HG02798 (cell line): ENCODE data around the gene BCL11A.

Experiments
- ATAC-seq: cut with Tn5 transposase; IDR thresholded peaks from one replicate; pipeline ENCODE4 v1.9.1; 2021; ENCODE audit warnings: mild to moderate bottlenecking; ENCODE audit not compliant: unreplicated experiment, poor library complexity

The BCL11A gene

DNA sequence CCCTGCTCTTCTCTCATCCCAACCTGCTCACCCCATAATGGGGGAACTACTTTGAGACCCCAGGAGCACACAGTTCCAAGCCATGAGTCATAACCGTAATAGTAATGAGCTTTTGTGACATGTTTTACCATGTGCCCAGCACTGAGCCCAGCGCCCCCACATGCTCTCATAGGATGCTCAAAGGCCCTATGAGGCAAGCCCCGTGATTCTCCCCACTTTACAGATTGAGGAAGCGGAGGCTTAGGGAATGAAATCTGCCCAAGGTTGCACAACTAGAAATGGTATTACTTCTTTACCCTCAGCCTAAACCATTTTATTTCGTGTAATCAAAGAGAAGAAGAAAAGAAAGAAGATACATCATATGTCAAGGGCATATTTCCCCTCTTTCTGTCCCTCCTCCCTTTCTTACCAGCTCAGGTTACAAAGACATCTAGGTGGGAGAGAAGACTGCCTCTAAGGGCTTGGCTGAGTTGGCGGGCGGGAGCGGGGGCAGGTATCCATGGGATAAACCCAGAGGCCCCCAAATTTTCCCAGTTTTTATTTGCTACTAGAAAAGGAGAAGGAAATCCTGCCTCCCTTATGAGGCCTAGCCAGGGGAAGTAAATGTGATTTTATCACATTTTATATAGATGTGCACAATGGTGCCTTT is 24.2 kb downstream of the BCL11A start:
- no peak for ATAC-seq

DNA sequence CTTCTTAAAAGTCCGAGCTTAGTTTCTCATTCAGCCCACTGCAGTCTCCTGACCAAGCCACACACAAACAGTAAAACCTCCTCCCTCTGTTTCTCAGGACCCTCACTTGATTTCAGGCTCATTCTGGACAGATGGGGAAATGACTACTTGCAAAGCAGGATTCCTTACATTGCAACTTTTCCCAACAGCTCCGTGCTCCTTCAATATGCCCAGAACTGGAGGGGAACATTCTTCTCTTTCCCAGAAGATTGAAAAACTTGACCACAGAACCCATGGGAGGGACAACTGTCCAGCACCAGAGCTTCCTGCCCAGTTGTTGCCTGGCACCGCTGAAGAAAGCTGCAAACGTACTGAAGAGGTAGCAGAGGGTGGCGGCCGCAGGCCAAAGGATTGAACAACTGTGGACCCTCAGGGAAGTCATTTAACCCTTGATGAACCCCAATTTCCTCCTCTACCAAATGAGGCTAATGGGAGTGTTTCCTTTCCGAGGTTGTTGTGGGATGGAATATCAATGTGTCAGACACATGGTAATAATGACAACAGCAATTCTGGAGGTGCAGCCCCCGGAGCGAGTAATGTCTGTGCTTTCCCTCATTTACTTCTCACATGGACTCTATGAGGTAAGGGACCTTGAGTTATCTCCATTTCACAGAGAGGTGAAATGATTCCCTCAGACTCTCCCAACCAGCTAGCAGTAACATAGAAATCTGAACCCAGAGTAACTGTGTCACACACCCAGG is 25.0 kb downstream of the BCL11A start:
- no peak for ATAC-seq

DNA sequence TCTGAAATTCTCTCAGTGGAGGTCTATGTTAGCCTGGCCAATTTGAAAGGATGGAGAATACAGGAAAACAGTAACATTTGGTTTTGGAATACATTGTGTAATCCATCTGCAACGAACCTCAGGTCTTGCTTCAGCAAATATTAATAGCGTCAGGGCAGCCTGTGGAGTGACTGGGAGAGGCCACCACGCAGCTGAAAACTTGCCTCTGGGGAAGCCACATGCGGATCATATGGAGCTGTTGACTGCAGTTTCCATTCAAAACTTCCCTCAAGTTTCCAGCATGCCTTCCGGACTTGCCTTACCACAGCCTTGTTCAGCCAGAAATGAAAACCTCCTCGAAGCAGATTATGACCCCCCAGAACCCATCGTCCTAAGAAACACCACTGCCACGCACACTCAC is 25.7 kb downstream of the BCL11A start:
- ATAC-seq, result no peak

DNA sequence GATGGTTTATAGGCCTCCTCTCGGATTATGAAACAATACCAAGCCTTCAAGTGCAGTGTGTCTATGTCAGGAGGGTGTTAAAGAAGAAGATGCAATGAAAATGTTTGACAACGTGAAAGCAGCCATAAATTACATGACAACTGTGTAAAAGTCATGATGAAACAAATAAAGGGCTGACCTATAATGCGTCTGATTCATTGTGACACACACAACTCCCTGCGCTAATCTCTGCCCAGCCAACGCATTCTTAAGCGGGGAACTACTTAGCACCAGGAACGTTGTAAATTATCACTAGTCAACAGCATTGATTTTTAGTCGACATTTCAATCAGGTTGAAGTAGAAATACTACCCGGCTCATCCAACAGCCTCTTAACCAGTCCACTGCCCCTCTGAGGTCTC is 26.8 kb downstream of the BCL11A start:
- no peak for ATAC-seq

DNA sequence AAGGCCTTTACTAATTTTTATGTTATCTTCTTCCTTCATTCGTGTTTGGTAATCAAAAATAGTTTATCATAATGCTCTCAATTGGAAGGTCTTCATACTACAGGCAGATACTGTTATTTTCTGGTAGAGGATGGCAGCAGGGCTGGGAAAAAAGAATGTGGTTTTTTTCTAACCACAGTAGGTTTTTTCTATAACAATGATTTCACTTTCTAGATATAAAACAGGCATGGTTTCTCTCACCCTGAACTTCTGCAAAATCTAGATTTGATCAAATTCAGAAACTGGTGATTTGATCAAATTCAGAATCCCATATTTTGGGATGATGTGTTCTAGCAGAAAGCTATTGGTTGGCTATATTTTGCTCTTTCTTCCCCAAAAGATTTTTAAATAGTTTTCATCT is 27.6 kb downstream of the BCL11A start:
- no peak for ATAC-seq

DNA sequence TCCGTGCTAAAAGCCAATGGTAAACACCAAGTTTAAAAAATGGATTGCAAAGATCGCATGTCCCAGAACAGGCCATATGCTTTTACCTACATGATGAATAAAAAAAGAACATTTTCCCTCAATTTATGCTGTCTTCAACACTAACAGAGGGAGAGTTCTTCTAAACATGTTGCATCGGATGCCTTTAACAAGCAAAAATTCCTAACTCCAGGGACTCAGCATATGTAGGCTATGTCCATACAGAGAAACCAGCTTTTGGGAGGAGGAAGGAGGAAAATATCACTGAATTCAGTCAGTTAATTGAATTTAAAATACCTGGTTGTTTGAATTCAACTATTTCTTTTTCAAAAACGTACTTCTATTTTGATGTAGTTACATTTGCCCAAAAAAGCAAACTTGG is 28.6 kb downstream of the BCL11A start:
- ATAC-seq, result no peak

DNA sequence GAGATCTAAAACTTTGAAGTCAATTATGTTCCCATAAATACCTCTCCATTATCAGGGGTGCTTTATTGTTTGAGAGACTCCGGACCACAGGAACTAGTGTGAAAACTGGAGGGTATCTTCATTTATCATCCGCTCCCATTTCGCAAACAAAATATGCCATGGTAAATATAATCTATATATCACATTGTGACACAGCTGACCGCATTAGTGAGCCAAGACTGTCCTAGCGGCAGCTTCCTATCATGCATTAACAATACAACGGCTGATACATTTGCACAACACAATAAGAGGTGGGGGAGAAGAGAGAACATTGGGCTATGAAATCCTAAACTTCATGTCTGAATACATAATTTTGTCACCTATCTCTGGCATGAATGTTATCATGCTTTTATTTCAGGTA is 29.5 kb downstream of the BCL11A start:
- ATAC-seq, result no peak

DNA sequence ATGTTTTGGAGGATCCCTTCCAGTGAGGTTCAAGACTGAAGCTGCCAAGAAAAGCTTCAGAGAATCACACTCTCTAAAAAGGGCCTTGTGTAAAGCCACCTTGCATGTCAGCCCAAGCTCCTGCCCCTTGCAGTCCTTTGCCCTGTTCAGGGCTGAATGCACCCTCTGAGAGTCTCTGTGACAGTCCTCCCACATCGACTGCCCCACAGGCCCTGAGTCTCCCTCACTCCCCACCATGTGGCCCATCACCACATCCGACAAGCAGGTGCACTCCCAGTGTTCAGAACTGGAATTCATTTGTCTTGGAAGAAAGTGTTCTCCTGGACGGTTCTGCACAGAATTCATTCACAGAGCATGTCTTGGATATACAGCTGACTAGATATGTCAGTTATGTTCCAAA is 31.0 kb downstream of the BCL11A start:
- ATAC-seq, result no peak

DNA sequence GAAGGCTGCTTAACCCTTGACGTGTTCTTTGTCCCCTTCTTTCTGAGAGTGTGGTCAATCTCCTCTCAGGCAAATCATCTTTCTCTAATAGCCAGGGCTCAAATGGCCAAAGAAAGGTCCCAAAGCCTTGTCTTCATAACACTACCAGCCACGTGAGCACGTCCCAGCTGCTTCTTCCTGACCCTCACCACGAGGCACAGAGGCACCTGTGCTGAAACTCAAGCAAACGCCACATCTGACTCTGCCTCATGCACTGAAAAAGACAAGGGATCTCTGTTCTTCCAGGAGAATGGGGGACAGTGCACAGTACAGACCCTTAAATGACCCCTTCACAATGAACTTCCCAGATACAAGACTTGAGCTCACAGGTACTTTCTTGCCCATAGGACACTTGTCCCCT is 31.8 kb downstream of the BCL11A start:
- ATAC-seq, result no peak

DNA sequence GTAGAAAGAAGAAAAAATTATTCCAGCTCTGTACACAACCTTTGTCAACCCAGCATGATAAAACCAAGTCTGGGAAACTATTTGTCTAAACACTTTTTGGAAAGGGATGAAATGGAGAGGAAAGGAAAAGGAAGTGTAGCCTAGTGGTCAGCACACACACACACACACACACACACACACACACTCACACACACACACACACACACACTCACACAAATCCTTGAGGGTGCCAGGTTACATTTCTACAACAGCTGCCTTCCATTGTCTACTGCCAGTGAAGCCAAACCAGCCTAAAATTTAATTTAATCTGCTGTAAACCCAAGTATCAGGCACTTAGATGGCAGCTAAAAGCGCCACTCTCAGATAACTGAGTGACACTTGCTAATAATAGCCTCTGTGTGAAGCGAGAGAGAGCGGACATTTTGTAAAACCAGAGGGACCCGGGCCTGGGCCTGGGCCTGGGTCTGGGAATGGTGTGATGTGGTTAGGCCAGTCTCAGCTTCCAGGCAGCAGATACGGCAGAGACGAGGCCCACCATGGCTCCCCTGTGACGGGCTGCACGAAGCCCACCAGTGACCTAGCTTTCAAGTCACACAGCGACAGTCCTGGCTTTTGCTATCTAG is 32.4 kb downstream of the BCL11A start:
- no peak for ATAC-seq

DNA sequence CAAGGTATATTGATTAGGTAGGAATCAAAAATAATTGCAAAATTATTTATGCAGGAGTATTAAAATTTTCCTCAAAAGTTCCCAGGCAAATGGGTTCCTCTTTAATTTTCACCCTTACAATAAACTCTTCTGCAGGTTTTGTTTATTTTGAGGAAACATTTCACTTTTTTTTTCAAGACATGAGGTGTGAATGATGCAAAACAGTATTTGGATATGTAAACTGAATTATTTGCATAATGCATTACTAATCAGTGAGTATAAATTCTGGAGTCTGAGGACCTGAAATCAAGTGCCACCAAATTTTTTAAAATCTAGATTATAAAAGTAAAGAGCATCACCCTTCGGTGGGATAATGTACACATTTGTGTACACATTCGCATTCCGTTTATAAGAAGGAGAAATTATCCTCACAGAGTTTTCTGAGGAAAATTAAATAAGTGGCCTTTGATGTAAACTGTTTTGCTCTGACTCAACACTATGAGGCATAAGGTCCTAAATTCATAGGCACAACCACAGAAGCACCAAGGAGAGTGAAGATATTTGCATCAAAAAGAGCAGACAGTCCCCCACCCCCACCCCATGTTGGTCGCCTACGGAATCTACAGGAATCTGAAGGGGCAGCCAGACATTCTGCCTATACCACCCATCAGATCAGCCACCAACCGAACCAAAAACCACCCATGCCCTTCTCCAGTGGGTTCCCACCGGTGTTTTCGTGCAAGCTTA is 33.1 kb downstream of the BCL11A start:
- ATAC-seq, result no peak

DNA sequence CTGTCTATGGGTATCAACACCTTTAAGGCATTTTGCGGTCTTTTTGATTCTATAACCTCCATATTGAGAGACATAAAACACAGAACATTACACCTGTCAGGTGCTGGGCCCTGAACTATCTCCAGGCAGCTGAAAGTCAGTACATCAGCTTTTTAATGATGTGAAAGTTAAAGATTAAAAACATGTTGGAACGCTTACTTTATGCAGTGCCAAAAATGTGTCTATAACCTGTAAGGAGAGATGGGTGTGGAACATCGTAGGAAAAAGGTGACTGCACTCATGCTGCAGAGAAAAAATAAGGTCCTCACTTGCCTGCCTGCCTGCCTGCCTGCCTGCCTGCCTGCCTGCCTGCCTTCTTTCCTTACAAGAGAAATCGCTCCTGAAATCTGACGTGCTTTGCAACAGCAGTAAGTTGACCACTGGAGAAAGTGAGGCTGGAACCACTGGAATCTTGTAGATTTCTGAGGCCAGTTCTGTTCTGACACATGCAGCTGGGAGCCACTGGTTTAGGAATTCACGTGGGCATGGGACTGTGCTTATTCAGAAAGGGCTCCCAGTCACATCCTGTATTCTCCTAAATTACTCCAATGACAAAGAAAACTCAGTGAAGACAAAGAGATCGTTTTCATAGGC is 34.1 kb downstream of the BCL11A start:
- ATAC-seq, result no peak

DNA sequence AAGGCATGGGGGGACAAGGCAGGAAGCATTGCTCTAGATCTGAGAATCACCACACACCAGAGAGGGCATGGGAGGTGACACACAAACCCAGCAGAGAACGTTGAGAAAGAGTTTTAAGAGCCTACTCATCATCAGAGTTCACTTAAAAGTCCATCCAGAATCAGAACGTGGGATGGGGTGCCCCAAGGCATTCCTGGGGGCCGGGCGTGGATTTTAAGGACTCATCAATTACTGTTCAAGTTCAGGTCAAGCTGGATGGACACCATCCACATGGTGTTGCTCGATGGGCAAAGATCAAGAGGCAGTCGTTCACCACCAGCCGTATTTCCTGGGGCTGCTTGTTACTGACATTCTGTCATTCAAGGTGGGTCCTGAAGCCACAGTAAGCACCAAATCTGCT is 34.9 kb downstream of the BCL11A start:
- no peak for ATAC-seq

DNA sequence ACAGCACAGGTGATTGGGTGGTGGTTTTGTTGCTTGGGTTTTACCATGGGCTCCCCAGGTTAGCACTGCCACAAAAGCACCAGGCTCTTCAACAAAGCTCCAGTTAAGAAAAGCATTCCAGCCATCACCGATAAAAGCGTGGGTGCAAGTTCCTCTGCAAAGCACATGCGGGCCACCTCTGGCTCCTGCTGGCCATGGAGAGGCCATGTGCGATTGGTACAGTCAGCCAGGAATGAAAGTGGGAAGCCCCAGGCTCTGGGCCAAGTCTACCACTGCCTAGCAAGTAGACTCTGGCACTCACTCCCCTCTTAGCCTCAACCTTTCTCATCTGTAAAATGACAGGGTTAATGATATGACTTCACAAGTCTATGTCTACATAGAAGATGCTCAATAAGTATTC is 36.0 kb downstream of the BCL11A start:
- no peak for ATAC-seq

DNA sequence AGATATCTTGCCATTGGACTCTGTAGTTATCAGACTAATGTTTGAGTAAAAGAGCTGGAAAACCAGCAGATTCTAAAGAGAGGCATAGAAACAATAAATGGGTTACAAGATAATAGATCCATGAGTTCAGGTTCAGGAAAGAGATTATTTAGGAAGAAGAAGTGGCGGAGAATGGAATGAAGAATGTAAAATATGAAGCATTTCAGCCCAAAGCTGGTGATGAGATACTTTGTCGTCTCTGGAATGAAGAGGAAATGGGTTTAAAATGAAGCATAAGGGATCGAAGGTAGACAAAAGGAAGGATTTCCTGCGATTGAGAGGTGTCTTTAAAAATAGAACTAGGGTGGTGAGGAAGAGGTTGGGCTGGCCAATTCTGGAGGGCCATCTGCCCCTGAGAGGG is 36.6 kb downstream of the BCL11A start:
- ATAC-seq, result no peak

DNA sequence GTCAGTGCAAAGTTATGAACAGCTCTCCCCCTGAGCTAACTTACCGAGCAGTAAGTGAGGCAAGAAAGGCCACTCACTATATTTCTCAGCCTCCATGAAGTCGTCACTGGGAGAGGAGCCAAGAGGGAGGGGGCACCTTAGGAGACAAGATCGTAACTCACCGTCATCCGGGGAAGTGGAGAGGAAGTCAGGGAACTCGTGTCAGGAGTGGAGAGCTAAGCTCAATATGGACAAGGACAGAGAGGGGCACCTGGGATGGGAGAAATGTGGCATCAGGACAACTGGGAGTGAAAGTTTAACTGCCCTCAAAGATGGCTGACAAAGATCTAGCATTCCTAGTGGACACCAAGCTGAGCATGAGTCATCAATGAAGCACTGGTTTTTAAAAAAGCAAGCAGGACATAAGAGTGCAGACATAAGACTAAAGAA is 37.1 kb downstream of the BCL11A start:
- ATAC-seq, result no peak

DNA sequence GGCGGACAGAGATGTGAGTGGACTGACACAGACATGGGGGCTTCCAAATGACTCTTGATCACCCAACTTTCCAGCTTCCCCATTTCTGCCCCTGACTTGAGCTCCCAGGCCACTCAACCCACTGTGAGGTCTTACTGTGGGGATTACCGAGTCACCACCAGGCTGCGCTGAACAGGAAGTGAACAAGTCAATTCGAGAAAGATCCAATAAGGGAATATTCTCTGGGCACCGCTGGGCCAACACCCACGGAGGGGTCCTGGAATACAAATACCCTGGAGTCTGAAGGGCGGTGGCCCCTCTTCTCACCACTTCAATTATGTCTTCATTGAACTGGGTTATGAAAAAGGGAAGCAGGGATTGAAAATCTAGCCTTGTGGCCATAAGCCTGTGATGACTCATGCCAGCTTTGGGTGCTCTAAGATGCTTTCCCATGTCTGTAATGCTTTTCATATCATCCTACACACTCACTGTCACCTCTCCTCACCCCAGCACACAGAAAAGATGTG is 37.7 kb downstream of the BCL11A start:
- ATAC-seq, result peak; percentile 92

DNA sequence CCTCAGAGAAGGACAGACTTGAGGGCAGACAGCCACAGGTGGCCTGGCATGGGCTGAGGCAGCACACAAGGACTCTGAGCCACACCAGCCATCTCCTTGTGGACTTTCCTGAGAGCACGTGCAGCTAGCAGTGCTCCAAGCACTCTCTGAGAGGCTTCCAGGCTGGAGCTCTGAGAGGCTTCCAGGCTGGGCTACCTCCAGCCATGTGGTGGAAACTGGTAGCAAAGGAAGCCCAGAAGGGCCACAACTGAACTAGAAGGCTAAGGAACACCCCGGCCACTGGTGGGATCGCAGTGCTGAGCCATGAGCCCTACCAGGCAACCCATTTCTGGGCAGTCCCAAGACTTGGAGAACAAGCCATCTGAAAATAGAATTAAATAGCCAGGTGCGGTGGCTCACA is 39.5 kb downstream of the BCL11A start:
- no peak for ATAC-seq

DNA sequence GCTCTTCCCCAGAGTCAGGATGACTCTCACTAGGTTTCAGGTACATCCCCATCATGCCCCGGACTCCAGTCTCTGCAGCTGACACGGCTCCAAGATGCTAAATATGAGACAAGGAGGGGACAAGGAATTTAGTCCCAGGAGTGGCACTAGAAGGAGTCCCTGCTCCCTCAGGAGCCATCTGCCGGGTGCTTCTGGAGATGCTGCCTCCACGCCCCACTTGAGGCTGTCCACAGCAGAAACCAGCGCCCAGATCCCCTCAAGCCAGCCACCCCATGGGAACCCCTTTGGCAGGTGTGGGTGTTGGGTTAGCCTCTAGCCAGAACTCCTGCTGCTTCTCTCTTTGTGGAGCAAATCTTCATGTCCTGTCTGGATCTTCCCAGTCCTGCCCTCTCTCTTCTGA is 40.3 kb downstream of the BCL11A start:
- no peak for ATAC-seq

DNA sequence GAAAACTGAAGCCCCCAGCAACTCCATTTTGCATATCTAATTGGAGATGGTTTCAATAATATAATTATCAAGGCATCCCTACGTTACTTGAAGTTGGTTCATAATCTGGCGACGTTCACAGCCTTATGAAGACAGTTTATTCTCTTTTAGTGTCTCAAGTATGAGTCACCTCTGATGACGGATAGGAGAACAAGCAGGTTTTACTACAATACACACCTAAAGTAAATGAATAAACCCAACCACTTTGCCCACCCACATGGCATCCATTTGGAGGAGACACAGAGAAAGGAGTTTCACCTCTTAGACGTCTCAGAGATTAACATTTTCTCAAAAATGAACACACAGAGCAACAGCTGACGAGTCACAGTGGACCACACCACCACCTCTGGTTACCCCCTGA is 40.8 kb downstream of the BCL11A start:
- ATAC-seq, result no peak
